GM19463 (cell line): ENCODE results near the gene CYP2U1.
A peak's percentile ranks its signal among the peaks of the same experiment; 100 is the strongest.
"Not testable (repeated sequence)": the region's sequence is repeated elsewhere in the genome, so short reads cannot be mapped to it uniquely, and the experiment has no call there.

Experiments used
- ATAC-seq: cut with Tn5 transposase; IDR thresholded peaks from one replicate; pipeline ENCODE4 v1.9.1; 2021; ENCODE audit warnings: mild to moderate bottlenecking, moderate library complexity; ENCODE audit not compliant: unreplicated experiment

CYP2U1 gene

GRCh38 chr4:107916623-107917022, 14.7 kb upstream of the CYP2U1 start:
- ATAC-seq = no peak

GRCh38 chr4:107917500-107917899, 13.8 kb upstream of the CYP2U1 start:
- ATAC-seq = no peak

GRCh38 chr4:107922486-107923473, 8.6 kb upstream of the CYP2U1 start:
- ATAC-seq = no peak

- ATAC-seq = not testable (repeated sequence)
These were observed 5.6 kb upstream of the CYP2U1 start for GRCh38 chr4:107925713-107926112.

GRCh38 chr4:107926875-107927274, 4.5 kb upstream of the CYP2U1 start:
- ATAC-seq = not testable (repeated sequence)

- ATAC-seq = peak; percentile 17
These were observed 499 bp downstream of the CYP2U1 start for GRCh38 chr4:107931775-107932321.

- no peak for ATAC-seq
These were observed 3.9 kb downstream of the CYP2U1 start for GRCh38 chr4:107935246-107935645.

- ATAC-seq = no peak
These were observed 5.7 kb downstream of the CYP2U1 start for GRCh38 chr4:107937040-107937439.

- ATAC-seq = no peak
These were observed 8.0 kb downstream of the CYP2U1 start for GRCh38 chr4:107939307-107939706.

GRCh38 chr4:107945809-107946208, 14.5 kb downstream of the CYP2U1 start:
- ATAC-seq = no peak

- no peak for ATAC-seq
These were observed 19.6 kb downstream of the CYP2U1 start for GRCh38 chr4:107950746-107951540.

GRCh38 chr4:107951551-107951950, 20.2 kb downstream of the CYP2U1 start:
- no peak for ATAC-seq

- no peak for ATAC-seq
These were observed 24.7 kb downstream of the CYP2U1 start for GRCh38 chr4:107956011-107956410.

- ATAC-seq = no peak
These were observed 35.6 kb downstream of the CYP2U1 start for GRCh38 chr4:107966903-107967302.

- not testable (repeated sequence) for ATAC-seq
These were observed 36.2 kb downstream of the CYP2U1 start for GRCh38 chr4:107967519-107967918.

GRCh38 chr4:107967921-107968320, 36.6 kb downstream of the CYP2U1 start:
- ATAC-seq = not testable (repeated sequence)

GRCh38 chr4:107970063-107970798, 38.9 kb downstream of the CYP2U1 start:
- ATAC-seq = no peak

GRCh38 chr4:107972605-107973004, 41.3 kb downstream of the CYP2U1 start:
- ATAC-seq = no peak

- ATAC-seq = no peak
These were observed 43.2 kb downstream of the CYP2U1 start for GRCh38 chr4:107974523-107974922.

GRCh38 chr4:107977482-107977881, 46.1 kb downstream of the CYP2U1 start:
- ATAC-seq = no peak
